ENCODE results near the gene NUDC. TPM values are rescaled to one million over a fixed set of nuclear protein-coding genes. Genes with fewer than 3 reads are reported as not detected.
"Not testable (repeated sequence)": the region's sequence is repeated elsewhere in the genome, so short reads cannot be mapped to it uniquely, and the experiment has no call there.

The NUDC gene
- total RNA-seq, 1 experiment from 2014 or later: 51.3 TPM

DNA sequence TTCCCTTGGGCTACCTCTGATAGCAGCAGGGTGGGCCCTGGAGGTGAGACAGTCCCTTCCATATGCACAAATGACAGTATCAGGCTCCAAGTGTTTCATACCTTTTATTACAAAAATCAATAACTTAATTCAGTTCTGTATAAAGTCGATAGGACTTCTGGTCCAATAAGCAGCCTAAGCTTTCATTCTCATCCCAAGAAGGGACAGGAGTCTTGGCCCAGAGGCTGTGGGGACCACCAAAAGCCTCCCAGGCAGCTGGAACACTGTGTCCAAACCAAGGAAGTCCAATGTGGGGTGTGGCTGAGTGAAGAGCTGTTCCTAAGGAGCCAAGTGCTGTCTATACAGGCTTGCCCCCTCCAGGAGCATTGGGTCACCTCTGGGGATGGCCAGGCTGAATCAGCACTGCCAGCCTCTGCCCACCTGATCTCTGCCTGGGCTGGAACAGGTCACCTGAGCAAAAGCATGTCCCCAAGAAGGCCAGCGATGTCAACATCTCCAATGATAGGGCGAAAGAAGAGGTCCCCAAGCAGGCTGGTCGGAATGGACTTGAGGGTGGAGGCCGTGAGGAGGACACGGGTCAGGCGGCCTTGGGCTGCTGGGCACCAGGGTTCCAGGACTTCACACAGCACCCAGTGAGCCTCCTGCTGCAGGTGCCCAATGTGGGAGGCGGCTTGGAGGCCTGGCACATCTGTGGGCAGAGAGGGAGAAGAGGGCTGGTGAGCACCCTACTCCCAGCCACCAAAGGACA is 10.0 kb upstream of the NUDC start:
- no peak for DNase-seq (ENCODE audit: low read depth)

DNA sequence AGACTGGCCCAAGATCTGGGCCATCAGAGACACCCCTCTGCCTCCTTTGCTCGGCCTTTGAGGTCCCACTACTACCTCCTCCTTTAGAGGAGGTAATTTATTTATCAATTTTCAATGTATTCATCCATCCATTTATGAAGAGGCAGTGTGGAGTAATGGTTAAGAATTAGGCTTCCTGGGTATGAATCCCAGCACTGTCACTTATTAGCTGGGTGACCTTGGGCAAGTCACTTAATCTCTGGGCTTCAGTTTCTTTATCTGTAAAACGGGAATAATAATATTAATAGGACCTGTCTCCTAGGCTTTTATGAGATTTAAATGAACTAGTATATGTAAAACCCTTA is 9.4 kb upstream of the NUDC start:
- DNase-seq (ENCODE audit: low read depth): no peak

DNA sequence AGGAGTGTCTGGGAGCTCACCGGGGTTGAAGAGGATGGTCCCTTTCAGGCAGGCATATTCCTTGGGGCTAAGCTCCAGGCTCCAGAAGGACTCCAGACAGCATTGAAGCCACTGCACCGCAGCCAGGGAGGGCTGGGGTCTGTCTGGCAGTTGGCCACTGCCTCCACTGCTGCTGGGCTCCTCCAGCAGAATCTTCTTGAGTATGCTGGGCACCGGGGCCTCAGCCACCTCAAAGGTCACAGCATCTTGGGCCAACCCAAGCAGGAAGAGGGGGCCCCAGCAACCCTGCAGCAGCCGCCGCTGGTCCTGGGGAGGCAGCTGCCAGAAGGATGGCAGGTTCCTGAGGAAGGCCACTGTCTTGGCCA is 8.2 kb upstream of the NUDC start:
- DNase-seq (ENCODE audit: low read depth): no peak

DNA sequence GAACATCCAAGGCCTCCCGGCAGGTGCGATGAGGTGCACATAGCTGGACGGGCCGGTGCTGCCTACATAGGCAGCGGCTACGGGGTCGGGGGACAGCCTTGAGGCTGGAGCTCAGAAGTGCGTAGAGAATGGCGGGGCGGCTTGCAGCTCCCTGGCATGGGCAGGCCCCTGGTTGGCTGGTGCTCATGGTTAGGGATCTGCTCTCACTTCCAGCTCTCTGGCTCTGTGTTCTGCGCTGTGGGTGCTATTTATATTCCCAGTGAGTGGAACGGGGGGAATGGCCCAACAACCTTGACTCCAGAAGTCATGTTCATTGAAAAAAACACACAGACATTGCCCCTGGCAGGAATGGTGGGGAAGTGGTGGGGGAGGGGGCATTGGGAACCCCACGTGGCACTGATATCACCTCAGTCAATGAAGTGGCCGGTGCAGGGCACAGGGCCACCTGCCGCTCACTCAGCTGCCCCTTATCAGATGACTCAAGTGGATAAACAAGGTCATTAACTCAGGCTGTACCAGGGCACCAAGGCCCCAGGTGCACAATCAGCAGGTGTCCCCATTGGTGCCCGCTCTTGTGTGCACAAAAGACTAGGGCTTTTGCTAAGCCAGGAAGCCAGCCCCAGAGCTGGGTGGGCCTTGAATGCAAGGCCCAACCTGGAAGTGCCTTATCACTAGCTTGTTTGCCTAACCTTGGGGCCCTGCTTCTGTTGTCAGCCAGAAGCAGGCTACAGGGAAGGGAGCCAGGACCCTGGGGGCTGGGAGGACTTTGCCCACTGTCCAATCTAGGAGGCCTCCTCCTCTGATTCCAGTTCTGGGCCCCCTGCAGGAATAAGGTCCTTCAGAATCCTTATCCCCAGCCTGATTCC is 7.6 kb upstream of the NUDC start, which contains the start of gene NR0B2:
Gene NR0B2, minus strand, starts transcription at position 222 of the 866 bp plus-strand sequence. Its CDS starts 35 bp downstream, at position 187.
- DNase-seq (ENCODE audit: low read depth): no peak

DNA sequence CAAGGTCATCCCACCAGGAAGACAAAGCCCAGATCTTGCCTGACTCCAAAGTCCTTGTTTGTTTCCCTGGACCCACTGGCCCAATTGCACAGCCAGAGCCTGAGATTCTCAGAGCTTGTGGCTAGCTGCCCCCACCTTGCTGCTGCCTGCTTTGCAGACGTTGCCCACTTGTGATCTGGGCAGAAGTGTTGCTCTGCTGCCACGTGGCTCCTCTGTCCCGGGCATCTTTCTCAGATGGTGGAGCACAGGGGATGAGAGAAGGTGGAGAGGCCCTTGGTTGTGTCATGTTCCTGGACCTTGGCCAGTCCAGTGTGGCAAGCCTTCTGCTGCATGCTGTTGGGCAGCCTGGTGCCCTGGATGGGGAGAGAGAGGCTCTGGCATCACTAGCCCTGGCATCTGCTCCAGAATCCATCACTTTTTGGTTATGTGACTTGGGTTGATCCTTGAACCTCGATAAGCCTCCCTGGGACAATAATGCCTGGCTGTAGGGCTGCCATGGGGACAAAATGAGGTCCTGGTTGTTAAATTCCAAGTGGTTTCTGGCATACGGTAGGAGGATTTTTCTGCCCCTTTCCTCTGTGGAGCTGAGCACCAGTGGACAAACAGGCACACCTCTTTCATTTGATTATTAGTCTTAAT is 6.2 kb upstream of the NUDC start:
- peak; percentile 7 for DNase-seq (ENCODE audit: low read depth)

DNA sequence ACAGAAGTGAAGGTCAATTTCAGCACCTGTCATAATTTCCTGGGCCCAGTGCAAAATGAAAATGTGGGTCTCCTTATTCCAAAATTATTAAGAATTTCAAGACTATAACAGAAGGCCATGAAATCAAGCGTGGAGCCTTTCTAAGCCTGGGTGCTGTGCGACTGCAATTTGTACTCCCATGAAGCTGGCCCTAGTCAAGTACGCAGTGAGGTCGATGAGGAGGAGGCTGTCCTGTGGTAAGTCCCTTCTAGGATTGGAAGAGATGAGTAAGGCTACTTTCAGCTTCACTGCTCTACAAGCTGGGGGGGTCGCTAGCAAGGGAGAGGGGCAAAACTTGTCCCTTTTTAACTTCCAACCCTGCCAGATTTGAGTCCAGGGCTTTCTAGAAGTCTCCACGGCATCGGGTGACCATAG is 410 bp upstream of the NUDC start:
- no peak for DNase-seq (ENCODE audit: low read depth)

DNA sequence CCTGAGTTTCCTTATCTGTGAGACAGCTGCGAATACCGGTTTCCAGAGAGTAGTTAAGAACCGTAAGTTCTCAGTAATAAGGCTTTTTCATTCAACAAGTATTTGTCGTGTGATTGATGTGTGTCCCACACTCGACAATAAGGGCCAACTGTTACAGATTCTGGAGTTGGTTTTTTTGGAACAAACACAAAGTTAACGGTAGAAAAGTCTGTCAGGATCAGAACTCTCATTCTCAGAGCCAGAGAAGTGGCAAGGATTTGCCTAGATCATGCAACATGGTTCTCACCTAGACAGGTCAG is 837 bp downstream of the NUDC start:
- no peak for DNase-seq (ENCODE audit: low read depth)

DNA sequence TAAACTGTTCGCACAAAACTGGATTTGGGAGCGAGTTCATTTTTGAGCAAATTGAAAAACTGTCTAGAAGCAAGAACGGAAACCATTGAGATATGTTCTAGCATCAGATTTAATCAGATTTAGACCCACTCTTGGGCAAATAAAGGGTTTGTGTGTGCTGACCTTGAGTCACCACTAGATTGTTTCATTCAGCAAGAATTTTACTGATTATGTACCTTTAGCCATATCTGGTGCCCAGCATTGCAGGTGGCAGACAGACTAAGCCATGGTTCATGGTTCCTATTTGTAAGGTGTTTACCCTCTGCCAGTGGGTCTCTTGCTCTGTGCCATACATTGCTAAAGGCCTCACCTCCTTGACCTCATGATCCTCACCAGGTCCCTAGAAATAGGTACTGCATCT is 1.4 kb downstream of the NUDC start:
- no peak for DNase-seq (ENCODE audit: low read depth)

DNA sequence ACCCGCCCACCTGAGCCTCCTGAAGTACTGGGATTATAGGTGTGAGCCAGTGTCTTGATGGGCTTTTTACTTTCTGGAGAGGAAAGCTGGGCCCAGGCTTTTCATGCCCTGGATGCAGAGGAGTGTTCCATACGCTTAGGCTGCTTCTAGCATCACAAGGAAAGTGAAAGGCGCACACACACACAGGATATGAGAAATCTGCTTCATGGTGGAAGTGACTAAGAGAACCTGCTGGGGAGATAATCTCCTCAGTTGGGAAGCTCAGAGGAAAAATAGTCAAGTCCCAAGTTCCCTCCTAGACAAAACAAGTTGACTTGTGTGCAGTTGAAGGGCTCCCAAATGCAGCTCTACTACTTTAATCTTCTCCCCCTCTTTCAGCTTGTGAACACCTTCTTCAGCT is 2.2 kb downstream of the NUDC start:
- peak; percentile 17 for DNase-seq (ENCODE audit: low read depth)

DNA sequence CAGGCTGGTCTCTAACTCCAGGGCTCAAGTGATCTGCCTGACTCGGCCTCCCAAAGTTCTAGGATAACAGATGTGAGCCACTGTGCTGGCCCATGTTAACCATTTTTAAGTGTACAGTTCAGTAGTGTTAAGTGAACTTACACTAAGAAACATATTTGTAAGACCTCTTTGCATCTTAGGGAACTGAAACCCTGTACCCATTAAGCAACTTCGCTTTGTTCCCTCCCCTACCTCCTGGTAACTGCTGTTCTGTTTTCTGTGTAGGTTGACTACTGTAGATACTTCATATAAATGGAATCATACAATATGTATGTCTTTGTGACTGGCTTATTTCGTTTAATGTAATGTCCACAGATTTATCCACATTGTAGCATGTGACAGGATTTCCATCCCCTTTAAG is 11.0 kb downstream of the NUDC start:
- no peak for DNase-seq (ENCODE audit: low read depth)

DNA sequence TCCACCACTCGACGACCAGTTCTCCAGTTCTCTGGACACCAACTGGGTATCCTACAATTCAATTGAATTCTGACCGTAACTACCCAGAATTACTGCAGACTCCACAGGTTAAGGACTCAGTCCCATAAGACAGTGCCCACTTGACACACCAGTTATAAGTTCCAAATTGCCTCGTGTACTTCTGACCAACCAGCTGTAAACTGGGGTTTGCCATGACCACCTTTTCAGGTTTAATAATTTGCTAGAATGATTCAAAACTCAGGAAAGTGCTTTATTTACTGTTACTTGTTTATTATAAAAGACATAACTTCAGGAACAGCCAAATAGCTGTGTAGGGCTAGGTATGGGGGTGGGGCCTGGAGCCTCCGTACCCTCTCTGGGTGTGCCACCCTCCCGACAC is 15.3 kb downstream of the NUDC start:
- DNase-seq (ENCODE audit: low read depth): no peak

DNA sequence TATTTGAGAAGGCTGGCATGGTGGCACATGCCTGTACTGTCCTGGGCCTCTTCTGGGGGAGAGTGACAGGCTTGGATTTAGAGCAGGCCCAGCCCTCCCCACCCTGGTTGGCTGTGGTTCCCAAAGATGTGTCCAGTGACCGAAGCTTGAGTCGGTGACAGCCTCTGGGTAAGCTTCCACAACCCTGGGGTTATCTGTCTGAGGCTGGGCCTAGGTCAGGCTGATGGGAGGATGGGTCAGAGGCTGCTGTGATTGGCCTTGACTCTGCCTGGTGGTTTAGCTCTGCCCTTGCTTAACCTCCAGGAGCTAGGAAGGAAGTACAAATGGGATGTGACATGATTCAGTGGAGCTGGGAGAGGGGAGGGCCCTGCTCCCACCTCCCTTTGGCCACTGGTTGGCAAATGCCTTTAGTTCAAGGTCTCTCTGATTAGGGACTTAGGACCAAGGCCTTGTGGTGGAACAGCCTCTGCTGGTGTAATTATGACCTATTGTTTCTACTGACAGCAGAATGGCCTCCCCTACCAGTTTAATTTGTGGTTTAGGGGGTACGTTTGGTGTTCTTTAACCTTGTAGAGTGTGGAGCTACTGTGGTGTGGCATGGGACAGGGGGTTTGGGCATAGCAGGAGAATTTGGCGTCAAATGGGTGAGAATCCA is 16.6 kb downstream of the NUDC start:
- DNase-seq (ENCODE audit: low read depth): no peak

DNA sequence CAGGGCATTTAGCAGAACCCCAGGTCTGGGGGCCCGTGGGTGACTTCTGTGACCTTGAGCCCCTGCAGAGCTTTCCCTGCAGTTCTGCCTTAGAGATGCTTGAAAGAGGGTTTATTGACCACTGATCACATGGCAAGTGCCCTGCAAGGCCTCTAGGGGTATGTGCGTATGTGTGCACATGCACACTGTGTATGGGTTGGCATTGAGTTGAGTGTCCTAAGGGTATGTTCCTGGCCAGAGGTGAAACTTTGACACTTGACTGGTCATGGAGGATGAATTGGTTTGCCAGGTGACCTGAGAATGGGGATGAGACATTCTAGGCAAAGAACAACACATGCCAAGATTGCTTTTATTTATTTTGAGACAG is 17.1 kb downstream of the NUDC start:
- DNase-seq (ENCODE audit: low read depth): no peak

DNA sequence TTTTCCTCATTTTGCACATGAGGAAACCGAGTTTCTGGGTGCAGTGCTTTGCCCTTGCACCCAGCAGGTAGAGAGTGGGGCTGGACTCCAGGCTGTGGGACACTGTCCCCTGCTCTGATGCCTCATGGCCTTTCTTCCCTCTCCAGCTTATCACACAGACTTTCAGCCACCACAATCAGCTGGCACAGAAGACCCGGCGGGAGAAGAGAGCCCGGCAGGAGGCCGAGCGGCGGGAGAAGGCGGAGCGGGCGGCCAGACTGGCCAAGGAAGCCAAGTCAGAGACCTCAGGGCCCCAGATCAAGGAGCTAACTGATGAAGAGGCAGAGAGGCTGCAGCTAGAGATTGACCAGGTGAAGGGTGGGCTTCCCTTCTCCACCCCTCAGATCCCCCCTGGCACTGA is 19.8 kb downstream of the NUDC start:
- DNase-seq (ENCODE audit: low read depth): no peak

DNA sequence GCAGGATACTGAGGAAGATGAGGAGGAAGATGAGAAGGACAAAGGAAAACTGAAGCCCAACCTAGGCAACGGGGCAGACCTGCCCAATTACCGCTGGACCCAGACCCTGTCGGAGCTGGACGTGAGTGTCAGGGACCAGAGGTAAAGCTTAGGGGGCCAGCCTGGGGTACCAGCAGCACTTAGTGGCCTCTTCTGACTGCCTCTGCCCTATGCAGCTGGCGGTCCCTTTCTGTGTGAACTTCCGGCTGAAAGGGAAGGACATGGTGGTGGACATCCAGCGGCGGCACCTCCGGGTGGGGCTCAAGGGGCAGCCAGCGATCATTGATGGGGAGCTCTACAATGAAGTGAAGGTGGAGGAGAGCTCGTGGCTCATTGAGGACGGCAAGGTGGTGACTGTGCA is 21.1 kb downstream of the NUDC start:
- no peak for DNase-seq (ENCODE audit: low read depth)

DNA sequence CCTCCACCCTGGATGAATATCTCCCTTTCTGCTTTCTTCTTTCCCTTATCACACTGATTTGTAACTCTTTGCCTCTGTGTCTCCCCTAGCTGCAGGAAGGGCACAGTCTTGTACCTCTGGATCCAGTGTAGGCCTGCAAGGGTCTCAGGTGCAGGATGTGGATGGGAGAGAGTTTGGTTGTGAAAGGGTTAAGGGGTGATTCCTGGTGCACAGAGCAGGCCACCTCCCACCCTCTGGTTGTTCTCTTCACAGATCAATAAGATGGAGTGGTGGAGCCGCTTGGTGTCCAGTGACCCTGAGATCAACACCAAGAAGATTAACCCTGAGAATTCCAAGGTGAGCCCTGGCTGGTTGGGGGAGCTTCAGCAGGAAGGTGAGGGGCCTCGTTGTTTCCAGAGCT is 23.6 kb downstream of the NUDC start:
- DNase-seq (ENCODE audit: low read depth): no peak

DNA sequence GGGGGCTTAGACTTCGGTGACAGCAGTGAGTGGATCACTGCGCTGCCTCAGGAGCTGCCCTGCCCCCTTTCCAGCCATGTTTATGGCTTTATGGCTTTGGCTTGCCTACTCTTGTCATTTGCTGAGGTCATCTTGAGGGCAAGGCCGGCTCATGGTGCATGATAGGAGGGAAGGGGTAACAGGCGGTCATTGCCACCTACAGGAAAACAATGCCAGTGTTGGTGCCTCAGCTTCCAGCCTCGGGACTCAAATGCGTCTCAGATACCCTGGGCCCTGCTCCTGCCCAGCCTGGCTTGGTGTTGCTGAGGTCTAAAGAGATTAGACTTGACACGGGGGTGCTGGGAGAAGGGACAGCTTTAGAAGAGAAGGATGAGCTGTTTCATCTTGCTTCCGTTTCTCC is 24.2 kb downstream of the NUDC start:
- no peak for DNase-seq (ENCODE audit: low read depth)

DNA sequence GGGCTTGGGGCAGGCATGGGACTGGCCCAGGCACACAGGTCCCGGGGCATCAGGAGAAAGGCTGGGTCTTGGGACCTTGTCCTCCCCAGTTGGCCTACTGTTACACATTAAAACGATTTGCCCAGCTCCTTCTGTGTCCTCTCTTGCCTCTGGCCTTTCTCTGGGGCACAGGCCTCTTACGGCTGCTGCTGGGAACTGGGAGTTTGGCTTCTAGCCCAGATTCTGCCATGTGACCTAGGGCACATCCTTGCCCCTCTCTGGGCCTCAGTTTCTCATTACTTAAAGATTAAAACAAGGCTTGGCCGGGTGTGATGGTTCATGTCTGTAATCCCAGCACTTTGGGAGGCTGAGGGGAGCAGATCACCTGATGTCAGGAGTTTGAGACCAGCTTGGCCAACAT is 24.7 kb downstream of the NUDC start:
- DNase-seq (ENCODE audit: low read depth): no peak

DNA sequence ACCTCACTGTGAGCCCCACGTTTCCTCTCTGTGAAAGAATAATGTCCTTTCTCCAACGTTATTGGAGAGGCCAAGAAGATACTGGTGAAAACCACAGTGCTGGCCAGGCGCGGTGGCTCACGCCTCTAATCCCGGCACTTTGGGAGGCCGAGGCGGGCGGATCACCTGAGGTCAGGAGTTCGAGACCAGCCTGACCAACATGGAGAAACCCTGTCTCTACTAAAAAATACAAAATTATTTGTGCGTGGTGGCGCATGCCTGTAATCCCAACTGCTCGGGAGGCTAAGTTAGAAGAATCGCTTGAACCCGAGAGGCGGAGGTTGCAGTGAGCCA is 27.1 kb downstream of the NUDC start:
- not testable (repeated sequence) for DNase-seq (ENCODE audit: low read depth)

DNA sequence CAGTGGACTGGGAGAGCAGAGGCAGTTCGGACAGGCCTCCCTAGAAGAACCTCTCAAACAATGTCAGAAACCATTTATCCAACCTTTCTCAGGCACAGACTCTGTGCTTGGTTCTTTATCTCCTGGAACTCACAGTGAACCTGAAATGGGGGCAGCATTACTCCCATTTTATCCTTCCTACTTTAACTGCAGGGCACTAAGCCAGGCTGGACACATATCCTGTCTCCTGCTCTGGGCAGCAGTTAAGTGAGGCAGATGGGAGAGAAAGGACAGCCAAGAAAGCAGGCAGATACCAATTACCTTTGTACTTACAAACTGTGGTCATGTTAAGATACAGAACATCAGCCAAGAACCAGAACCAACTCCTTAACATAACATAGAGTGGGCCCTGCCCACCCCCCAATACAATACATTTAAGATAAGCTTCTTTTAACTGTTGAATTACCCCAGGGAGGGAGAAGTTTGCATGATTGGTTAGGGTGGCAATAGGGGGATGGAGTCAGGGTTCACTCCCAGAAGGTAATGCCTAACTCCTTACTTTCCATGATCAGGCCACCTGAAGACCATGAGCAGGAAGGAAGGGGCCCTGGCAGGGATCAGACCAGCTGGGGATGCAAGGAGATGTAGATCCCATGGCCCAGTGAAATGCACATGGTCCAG is 27.9 kb downstream of the NUDC start:
- no peak for DNase-seq (ENCODE audit: low read depth)

DNA sequence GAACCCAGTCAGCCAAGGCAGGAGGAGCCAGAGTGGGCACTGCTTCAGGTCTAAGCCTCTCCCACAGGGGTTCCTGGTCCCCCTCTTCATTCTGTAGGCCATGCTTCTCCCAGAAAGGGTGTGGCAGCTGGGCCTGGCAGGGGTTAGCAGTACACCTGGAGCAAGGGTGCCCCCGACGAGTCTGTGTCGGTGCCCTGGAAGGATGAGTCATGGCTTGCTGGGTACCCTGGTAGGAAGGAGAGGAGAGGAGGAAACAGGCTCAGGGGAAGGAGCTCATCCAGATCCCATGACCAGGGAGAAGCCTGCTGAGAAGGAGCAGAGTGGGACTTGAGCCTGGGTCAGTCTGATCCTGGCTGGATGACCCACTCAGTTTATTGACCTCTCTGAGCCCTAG is 28.4 kb downstream of the NUDC start:
- DNase-seq (ENCODE audit: low read depth): no peak

DNA sequence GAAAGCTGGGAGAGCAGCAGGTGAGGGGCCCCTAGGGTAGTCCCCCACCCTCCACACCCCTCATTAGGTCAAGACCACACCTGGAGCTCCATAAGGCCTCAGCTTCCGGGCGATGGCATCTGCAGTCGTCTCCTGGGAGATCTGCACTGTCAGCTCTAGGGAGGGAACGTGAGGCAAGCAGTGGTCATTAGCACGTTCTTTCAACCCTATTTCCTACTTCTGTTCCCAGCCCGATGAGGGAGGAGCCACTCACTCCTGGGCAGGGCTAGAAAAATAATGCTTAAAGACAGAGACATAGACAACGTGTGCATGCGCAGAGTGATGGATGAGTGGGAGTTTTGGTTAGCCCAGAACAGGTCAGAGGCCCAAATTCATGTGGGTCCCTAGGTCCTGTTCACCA is 29.1 kb downstream of the NUDC start:
- DNase-seq (ENCODE audit: low read depth): no peak

Data from RPMI7951 (cell line).